Activated naive CD4-positive, alpha-beta T cell (primary cell): Measurements from ENCODE around the gene ZNF549.

Source experiments
- DNase-seq, 4 experiments: peaks; one replicate each; lab custom pipeline; 2025; lab: John Stamatoyannopoulos, UW

ZNF549 gene

GRCh38 chr19:57566396-57567265, 39.5 kb downstream of the ZNF549 start:
- no peak for DNase-seq

GRCh38 chr19:57570707-57571106, 43.6 kb downstream of the ZNF549 start:
- DNase-seq: no peak

GRCh38 chr19:57572415-57572947, 45.3 kb downstream of the ZNF549 start:
- DNase-seq: no peak

- no peak for DNase-seq
Observed at GRCh38 chr19:57576661-57577060, 49.5 kb downstream of the ZNF549 start.

GRCh38 chr19:57578487-57579205, 51.5 kb downstream of the ZNF549 start, which contains the start of gene ZNF416:
Gene ZNF416 (minus strand): TSS chr19:57578911. CDS start chr19:57578704, 207 bp downstream.
- peak; percentile 75 to 89 (median 83) for DNase-seq

GRCh38 chr19:57583104-57583520, 56.0 kb downstream of the ZNF549 start:
- DNase-seq: no peak

GRCh38 chr19:57583521-57584416, 56.6 kb downstream of the ZNF549 start, which contains the start of gene ZIK1:
Gene ZIK1 (plus strand): TSS chr19:57584145. CDS start chr19:57584357, 212 bp downstream.
- DNase-seq: peak; percentile 50 to 79 (median 74)

- DNase-seq: no peak
Observed at GRCh38 chr19:57587529-57587928, 60.4 kb downstream of the ZNF549 start.

- DNase-seq: no peak
Observed at GRCh38 chr19:57599377-57599760, 72.2 kb downstream of the ZNF549 start.

- peak; percentile 56 to 79 (median 73) for DNase-seq
Observed at GRCh38 chr19:57599761-57600383, 72.7 kb downstream of the ZNF549 start, which contains the start of gene ZNF530. Gene ZNF530 (plus strand): TSS chr19:57599885. CDS start chr19:57604346, 4,461 bp downstream.

GRCh38 chr19:57606931-57607330, 79.8 kb downstream of the ZNF549 start:
- no peak for DNase-seq
